Retinal pigment epithelial cell (primary cell): ENCODE data around the gene OMA1.

Experiments
- DNase-seq: peaks from one replicate; pipeline ENCODE4 v3.0.0-alpha.2; 2010; ENCODE audit warnings: low read depth
- H3K4me3 ChIP-seq: 2 replicates; pipeline ENCODE4 v1.5.1; 2011; ENCODE audit warnings: mild to moderate bottlenecking, low read length, control low read depth, moderate library complexity
- CTCF ChIP-seq: conservative IDR thresholded peaks from 2 replicates; pipeline ENCODE4 v1.5.1; 2011; ENCODE audit warnings: low read depth, low read length, control low read depth, inconsistent platforms

The OMA1 gene

DNA sequence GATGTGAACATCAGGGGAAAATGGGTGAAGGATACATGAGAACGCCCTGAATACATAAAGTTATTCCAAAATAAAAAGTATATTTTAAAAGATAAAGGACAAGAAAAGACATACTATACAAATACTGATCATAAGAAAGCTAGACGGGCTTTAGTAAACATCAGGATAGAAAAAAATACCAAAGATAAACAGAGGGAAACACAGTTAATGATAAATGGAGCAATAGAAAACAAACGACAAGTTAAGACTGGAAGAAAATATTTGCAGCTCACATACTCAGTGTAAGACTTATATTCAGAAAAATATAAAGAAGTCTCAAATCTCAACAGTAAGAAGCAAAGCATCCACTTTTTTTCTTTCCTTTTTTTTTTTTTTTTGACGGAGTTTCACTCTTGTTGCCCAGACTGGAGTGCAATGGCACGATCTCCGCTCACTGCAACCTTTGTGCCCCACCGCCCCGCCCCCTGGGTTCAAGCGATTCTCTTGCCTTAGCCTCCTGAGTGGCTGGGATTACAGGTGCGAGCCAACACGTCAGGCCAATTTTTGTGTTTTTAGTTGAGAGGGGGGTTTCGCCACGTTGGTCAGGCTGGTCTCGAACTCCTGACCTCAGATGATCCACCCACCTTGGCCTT lies 94.8 kb downstream of the OMA1 start:
- H3K4me3 ChIP-seq, result no peak overlapping the region
- DNase-seq, result no peak
- no peak for TF ChIP-seq CTCF

DNA sequence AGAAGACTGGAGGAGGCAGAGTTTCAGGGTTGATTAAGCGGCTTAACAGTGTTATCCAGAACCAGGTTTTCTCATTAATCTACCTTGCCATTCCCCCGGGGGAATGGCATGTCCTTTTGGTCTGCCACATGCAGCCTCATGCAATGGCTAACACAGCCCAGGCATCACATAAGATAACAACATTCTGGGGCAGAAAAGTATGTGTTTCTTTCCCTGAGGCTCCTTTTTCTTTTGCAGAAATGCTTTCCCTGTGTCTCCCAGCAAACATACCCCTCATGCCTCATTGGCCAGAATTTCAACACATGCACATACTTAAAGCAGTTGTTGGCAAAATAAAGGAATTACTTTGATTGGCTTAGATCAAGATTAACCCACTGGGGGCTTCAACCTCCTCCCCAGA lies 98.6 kb downstream of the OMA1 start:
- no peak overlapping the region for H3K4me3 ChIP-seq
- TF ChIP-seq CTCF, result no peak

GRCh38 chr1:58447042-58447441 lies 99.5 kb downstream of the OMA1 start:
- TF ChIP-seq CTCF, result no peak
- no peak overlapping the region for H3K4me3 ChIP-seq
- DNase-seq, result no peak

More for the DNA sequence above, 98.6 kb downstream of the OMA1 start:
- DNase-seq, result peak; percentile 35

- TF ChIP-seq CTCF, result no peak
- no peak overlapping the region for H3K4me3 ChIP-seq
- DNase-seq, result no peak
Observed at GRCh38 chr1:58446368-58446767, 100.2 kb downstream of the OMA1 start.

DNA sequence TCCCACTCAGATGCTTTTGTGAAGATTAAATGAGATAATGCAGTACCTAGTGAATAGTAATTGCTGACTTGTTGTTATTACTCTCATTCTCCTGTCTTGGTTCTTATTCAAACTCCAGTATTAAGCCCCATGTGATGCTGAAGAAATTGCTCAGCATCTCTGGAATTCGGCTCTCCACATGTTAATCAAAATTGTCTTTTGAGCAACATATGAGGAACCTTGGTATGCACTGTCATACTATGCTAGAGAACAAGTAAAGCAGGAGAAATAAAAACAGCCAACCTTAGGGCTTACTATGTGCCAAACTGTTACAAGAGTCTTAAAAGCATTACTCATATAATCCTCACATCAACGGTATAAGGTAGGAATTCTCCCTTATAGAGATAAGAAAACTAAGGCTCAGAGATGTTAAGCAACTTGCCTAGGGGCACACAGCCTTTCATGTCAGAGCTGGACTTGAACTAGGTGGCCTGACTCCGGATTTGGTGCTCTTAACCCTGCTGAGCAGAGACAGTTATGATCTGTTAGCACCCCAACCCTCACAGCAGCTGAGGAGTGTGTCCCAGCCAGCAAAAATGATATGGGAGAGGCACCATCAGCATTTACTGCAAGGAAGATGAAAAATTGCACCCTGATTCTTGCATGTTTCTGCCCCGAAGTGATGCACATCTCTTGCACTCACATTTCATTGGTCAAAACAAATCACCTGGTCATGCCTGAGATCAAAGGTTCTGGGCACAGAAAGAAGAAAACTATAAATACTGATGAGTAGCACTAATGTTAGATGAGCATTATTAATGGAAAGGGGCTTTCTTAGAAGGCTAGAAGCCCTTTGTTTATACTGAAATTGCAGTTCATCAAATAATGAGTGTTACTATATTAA lies 102.3 kb downstream of the OMA1 start:
- no peak for TF ChIP-seq CTCF
- peak; percentile 34 for DNase-seq

GRCh38 chr1:58442114-58442513 lies 104.4 kb downstream of the OMA1 start:
- H3K4me3 ChIP-seq, result no peak overlapping the region
- TF ChIP-seq CTCF, result no peak
- DNase-seq, result peak; percentile 19

More for the DNA sequence above, 102.3 kb downstream of the OMA1 start:
- no peak overlapping the region for H3K4me3 ChIP-seq
